Upper lobe of left lung (tissue), 6 donors: ENCODE results near the gene NOP56. TPM values are rescaled to one million over a fixed set of nuclear protein-coding genes. Genes with fewer than 3 reads are reported as not detected.
A peak's percentile ranks its signal among the peaks of the same experiment; 100 is the strongest.

Experiments used
- ATAC-seq, 2 donors: fragments of 200-7000 bp; cut with Tn5 transposase; one replicate each; pipeline ENCODE4 v1.9.1; 2022; ENCODE audit warnings: mild to moderate bottlenecking in 2 of 2, moderate library complexity in 2 of 2; ENCODE audit not compliant: low FRiP score in 2 of 2
- DNase-seq, 2 donors: peaks; one replicate each; pipeline ENCODE4 v3.0.0-alpha.2; 2019 to 2020
- H3K27ac ChIP-seq, 4 donors: fragments of 200-600 bp; sonication (generic); one replicate each; pipeline ENCODE4 v1.5.1; 2016 to 2019
- H3K27me3 ChIP-seq, 4 donors: fragments of 200-600 bp; sonication (generic); one replicate each; pipeline ENCODE4 v1.5.1; 2017 to 2019
- H3K36me3 ChIP-seq, 4 donors: fragments of 200-600 bp; sonication (generic); one replicate each; pipeline ENCODE4 v1.5.1; 2016 to 2019
- H3K4me1 ChIP-seq, 4 donors: fragments of 200-600 bp; sonication (generic); one replicate each; pipeline ENCODE4 v1.5.1; 2018 to 2019
- H3K4me3 ChIP-seq, 4 donors: fragments of 200-600 bp; sonication (generic); one replicate each; pipeline ENCODE4 v1.5.1; 2017 to 2019; ENCODE audit warnings: mild to moderate bottlenecking in 2 of 4, moderate library complexity in 1 of 4
- H3K9me3 ChIP-seq, 4 donors: fragments of 200-600 bp; sonication (generic); one replicate each; pipeline ENCODE4 v1.5.1; 2018 to 2019
- CTCF ChIP-seq, 6 experiments: fragments of 450-650 bp in 4 of 6; fragments of 200-600 bp in 2 of 6; sonication (generic) in 2 of 6; IDR thresholded peaks; one replicate each; pipeline ENCODE4 v1.5.1; 2016 to 2019; ENCODE audit warnings: antibody characterized with exemption in 6 of 6
- EP300 ChIP-seq, 4 donors: sonication (generic); formaldehyde crosslinking; IDR thresholded peaks; one replicate each; pipeline ENCODE4 v1.5.1; 2017; ENCODE audit warnings: antibody characterized with exemption in 4 of 4, control low read depth in 2 of 4
- POLR2A ChIP-seq, 4 donors: fragments of 450-650 bp; IDR thresholded peaks; one replicate each; pipeline ENCODE4 v1.5.1; 2016 to 2017; ENCODE audit warnings: antibody characterized with exemption in 4 of 4, mild to moderate bottlenecking in 2 of 4
- POLR2AphosphoS5 ChIP-seq, 2 donors: sonication (generic); formaldehyde crosslinking; IDR thresholded peaks; one replicate each; pipeline ENCODE4 v1.5.1; 2017; ENCODE audit warnings: antibody characterized with exemption in 2 of 2
- WGBS, 2 donors: methylation state at CpG; one replicate each; pipeline ENCODE4 v1.1.5; 2017 to 2018; 5-methylcytosine and 5-hydroxymethylcytosine counted together
- total RNA-seq, 6 donors: library from RNA; depleted of rRNA in 4 of 6; stranded (reverse); fragments of >200 nt in 4 of 6; gene quantifications; one replicate each; pipeline versions ENCODE4 v1.1.0 to v1.2.1, GENCODE V29; 2016 to 2021
- donor health status: DM: no; HTN: no; CAD: no; lungs with moderate emphysema.
- donor health status: DM: no; HTN: yes; CAD: no; lungs with severe emphysema.

NOP56 gene
- total RNA-seq, 6 donors from 2014 or later, result 64.8 to 162 (median 93.6) TPM

- 83 to 90% methylated on average over 16 of the region's 16 CpGs for WGBS, 2 donors
- Histone ChIP-seq H3K27me3 (no peaks in the 10 kb centered on the region), H3K4me3 (no peak overlapping the region), H3K27ac (no peak overlapping the region), H3K36me3 (no peaks in the 10 kb centered on the region), H3K9me3 (no peaks in the 10 kb centered on the region), H3K4me1 (no peaks in the 10 kb centered on the region)
- no peak for TF ChIP-seq POLR2AphosphoS5 (IDR thresholded peaks at IDR 0.05)
- no peak for TF ChIP-seq POLR2A (IDR thresholded peaks at IDR 0.05)
- no peak for TF ChIP-seq CTCF (IDR thresholded peaks at IDR 0.05)
- TF ChIP-seq EP300 (IDR thresholded peaks at IDR 0.05), result no peak
- no peak for DNase-seq
- no peak for ATAC-seq
These were observed 35.2 kb upstream of the NOP56 start for GRCh38 chr20:2617099-2617714.

GRCh38 chr20:2618815-2619214, 33.6 kb upstream of the NOP56 start:
- no peaks in the 10 kb centered on the region for H3K36me3 ChIP-seq
- H3K4me3 ChIP-seq, result no peak overlapping the region
- TF ChIP-seq EP300 (IDR thresholded peaks at IDR 0.05) (no peak), POLR2A (IDR thresholded peaks at IDR 0.05) (no peak), CTCF (IDR thresholded peaks at IDR 0.05) (no peak), POLR2AphosphoS5 (IDR thresholded peaks at IDR 0.05) (no peak)
- DNase-seq (no peak), ATAC-seq (no peak)
- no peaks in the 10 kb centered on the region for H3K9me3 ChIP-seq
- H3K27ac ChIP-seq, result no peak overlapping the region
- no peaks in the 10 kb centered on the region for H3K27me3 ChIP-seq
- H3K4me1 ChIP-seq, result no peaks in the 10 kb centered on the region
- WGBS, 2 donors, result 80 to 83% methylated on average over 6 of the region's 6 CpGs

GRCh38 chr20:2619337-2619736, 33.1 kb upstream of the NOP56 start:
- H3K27me3 ChIP-seq, result no peaks in the 10 kb centered on the region
- WGBS, 2 donors, result 62 to 71% methylated on average over 2 of the region's 2 CpGs
- H3K4me1 ChIP-seq, result no peaks in the 10 kb centered on the region
- TF ChIP-seq POLR2AphosphoS5 (IDR thresholded peaks at IDR 0.05) (no peak), POLR2A (IDR thresholded peaks at IDR 0.05) (no peak), CTCF (IDR thresholded peaks at IDR 0.05) (no peak)
- no peak overlapping the region for H3K27ac ChIP-seq
- H3K4me3 ChIP-seq, result no peak overlapping the region
- ATAC-seq (no peak), DNase-seq (no peak)
- H3K9me3 ChIP-seq, result no peaks in the 10 kb centered on the region
- no peaks in the 10 kb centered on the region for H3K36me3 ChIP-seq

- no peak for ATAC-seq
- whole genome bisulfite sequencing, 2 donors, result 86 to 92% methylated on average over 3 of the region's 3 CpGs
- no peak overlapping the region for H3K27ac ChIP-seq
- TF ChIP-seq EP300 (IDR thresholded peaks at IDR 0.05) (no peak), POLR2A (IDR thresholded peaks at IDR 0.05) (no peak), CTCF (IDR thresholded peaks at IDR 0.05) (no peak), POLR2AphosphoS5 (IDR thresholded peaks at IDR 0.05) (no peak)
- H3K4me3 ChIP-seq, result no peak overlapping the region
- H3K9me3 ChIP-seq, result no peaks in the 10 kb centered on the region
- H3K4me1 ChIP-seq, result no peaks in the 10 kb centered on the region
- no peaks in the 10 kb centered on the region for H3K27me3 ChIP-seq
- no peaks in the 10 kb centered on the region for H3K36me3 ChIP-seq
- DNase-seq, result no peak
These were observed 32.4 kb upstream of the NOP56 start for GRCh38 chr20:2619961-2620595.

GRCh38 chr20:2624190-2624589, 28.2 kb upstream of the NOP56 start:
- Histone ChIP-seq H3K36me3 (no peaks in the 10 kb centered on the region), H3K9me3 (peaks cover 0 to 8% (median 4%) of the 10 kb centered on the region in 4 donors), H3K27ac (peak overlapping the region in 3 of 4 donors; percentile 13 to 36 (median 23)), H3K4me3 (no peak overlapping the region), H3K4me1 (no peaks in the 10 kb centered on the region), H3K27me3 (no peaks in the 10 kb centered on the region)
- no peak for TF ChIP-seq EP300 (IDR thresholded peaks at IDR 0.05)
- no peak for TF ChIP-seq CTCF (IDR thresholded peaks at IDR 0.05)
- no peak for TF ChIP-seq POLR2AphosphoS5 (IDR thresholded peaks at IDR 0.05)
- no peak for TF ChIP-seq POLR2A (IDR thresholded peaks at IDR 0.05)
- WGBS, 2 donors, result 70 to 83% methylated on average over 4 of the region's 4 CpGs
- DNase-seq, result no peak
- peak; percentile 43 to 65 for ATAC-seq
